ENCODE data around the gene EIF5A2. TPM values are rescaled to one million over a fixed set of nuclear protein-coding genes. Genes with fewer than 3 reads are reported as not detected.

EIF5A2 gene
- total and polyA plus RNA-seq, 2 donors (not counting 1 experiment from before 2014, with no cell fraction given): 1.7 to 4.1 TPM

- ATAC-seq (ENCODE audit: low read depth) (no peak), DNase-seq (no peak)
- no peak overlapping the region for H3K27ac Mint-ChIP-seq
- CTCF ChIA-PET: no interaction called here
- Histone ChIP-seq H3K9ac (ENCODE audit: low read length) (no peak overlapping the region), H3K4me2 (replicated peaks; ENCODE audit: low read depth, low read length, poor library complexity, severe bottlenecking) (no peak overlapping the region), H3K27ac (ENCODE audit: low read length in 2 of 2) (no peak overlapping the region), H3K79me2 (ENCODE audit: control insufficient read depth, insufficient read depth, low read length) (no peaks in the 10 kb centered on the region), H2AFZ (ENCODE audit: insufficient read depth, low read depth, low read length, poor library complexity, severe bottlenecking) (no peak overlapping the region), H3K27me3 (replicated peaks in 1 of 4; ENCODE audit: control extremely low read depth in 1 of 4, control insufficient read depth in 3 of 4, insufficient read depth in 4 of 4, low read length in 3 of 4) (peaks cover 0 to 3% (median 0%) of the 10 kb centered on the region in 4 experiments), H3K4me1 (ENCODE audit: control insufficient read depth in 2 of 2, insufficient read depth in 2 of 2, low read length in 2 of 2) (no peaks in the 10 kb centered on the region), H3K4me3 (ENCODE audit: control extremely low read depth in 1 of 5, extremely low read depth in 1 of 5, insufficient read depth in 1 of 5, low read depth in 2 of 5, low read length in 4 of 5) (no peak overlapping the region), H4K20me1 (ENCODE audit: control insufficient read depth, insufficient read depth, low read length, poor library complexity, severe bottlenecking) (no peaks in the 10 kb centered on the region), H3K9me3 (ENCODE audit: control extremely low read depth in 1 of 3, control insufficient read depth in 2 of 3, insufficient read depth in 1 of 3, low read length in 2 of 3) (peaks cover 0 to 9% (median 0%) of the 10 kb centered on the region in 3 donors), H3K36me3 (replicated peaks in 1 of 2; ENCODE audit: control extremely low read depth in 1 of 2, control insufficient read depth in 1 of 2, extremely low read depth in 1 of 2, insufficient read depth in 2 of 2, low read length in 1 of 2) (no peaks in the 10 kb centered on the region)
- TF ChIP-seq CTCF (IDR thresholded peaks at IDR 0.05): no peak
- no peak for TF ChIP-seq EZH2 (IDR thresholded peaks at IDR 0.05; ENCODE audit: borderline replicate concordance, insufficient read depth, low read depth, low read length, poor library complexity, severe bottlenecking)
- H3K4me3 Mint-ChIP-seq: no peak overlapping the region
- H3K27me3 Mint-ChIP-seq: peaks cover 24% of the 10 kb centered on the region
- intact Hi-C loops (cut with micrococcal nuclease): no loop called here
- H3K9me3 Mint-ChIP-seq (ENCODE audit: insufficient read depth): no peaks in the 10 kb centered on the region
- 88% methylated on average over 1 of the region's 2 CpGs for WGBS (ENCODE audit: insufficient coverage)
- POLR2A ChIA-PET: no interaction called here
- H3K4me1 Mint-ChIP-seq: no peaks in the 10 kb centered on the region
Measured at GRCh38 chr3:170949211-170949610, 40.8 kb upstream of the EIF5A2 start.

- no peak for DNase-seq
- no peak for ATAC-seq (ENCODE audit: low read depth)
Measured at GRCh38 chr3:170947018-170947769, 38.8 kb upstream of the EIF5A2 start.

More at GRCh38 chr3:170947018-170947769, 38.8 kb upstream of the EIF5A2 start:
- no peaks in the 10 kb centered on the region for H3K4me1 Mint-ChIP-seq
- Histone ChIP-seq H3K4me1 (ENCODE audit: control insufficient read depth in 2 of 2, insufficient read depth in 2 of 2, low read length in 2 of 2) (no peaks in the 10 kb centered on the region), H3K27me3 (replicated peaks in 1 of 4; ENCODE audit: control extremely low read depth in 1 of 4, control insufficient read depth in 3 of 4, insufficient read depth in 4 of 4, low read length in 3 of 4) (peaks cover 0 to 3% (median 0%) of the 10 kb centered on the region in 4 experiments), H3K79me2 (ENCODE audit: control insufficient read depth, insufficient read depth, low read length) (no peaks in the 10 kb centered on the region), H2AFZ (ENCODE audit: insufficient read depth, low read depth, low read length, poor library complexity, severe bottlenecking) (no peak overlapping the region), H3K9ac (ENCODE audit: low read length) (no peak overlapping the region), H3K9me3 (ENCODE audit: control extremely low read depth in 1 of 3, control insufficient read depth in 2 of 3, insufficient read depth in 1 of 3, low read length in 2 of 3) (peaks cover 0 to 13% (median 0%) of the 10 kb centered on the region in 3 donors), H3K36me3 (replicated peaks in 1 of 2; ENCODE audit: control extremely low read depth in 1 of 2, control insufficient read depth in 1 of 2, extremely low read depth in 1 of 2, insufficient read depth in 2 of 2, low read length in 1 of 2) (no peaks in the 10 kb centered on the region), H3K4me3 (ENCODE audit: control extremely low read depth in 1 of 5, extremely low read depth in 1 of 5, insufficient read depth in 1 of 5, low read depth in 2 of 5, low read length in 4 of 5) (no peak overlapping the region), H4K20me1 (ENCODE audit: control insufficient read depth, insufficient read depth, low read length, poor library complexity, severe bottlenecking) (no peaks in the 10 kb centered on the region), H3K27ac (ENCODE audit: low read length in 2 of 2) (no peak overlapping the region), H3K4me2 (replicated peaks; ENCODE audit: low read depth, low read length, poor library complexity, severe bottlenecking) (no peak overlapping the region)
- ChIA-PET CTCF (no interaction called here), POLR2A (no interaction called here)
- TF ChIP-seq EZH2 (IDR thresholded peaks at IDR 0.05; ENCODE audit: borderline replicate concordance, insufficient read depth, low read depth, low read length, poor library complexity, severe bottlenecking) (no peak), CTCF (IDR thresholded peaks at IDR 0.05) (no peak)
- no peaks in the 10 kb centered on the region for H3K9me3 Mint-ChIP-seq (ENCODE audit: insufficient read depth)
- H3K27me3 Mint-ChIP-seq: peaks cover 27% of the 10 kb centered on the region
- 95% methylated on average over 23 of the region's 25 CpGs for WGBS (ENCODE audit: insufficient coverage)
- H3K27ac Mint-ChIP-seq: no peak overlapping the region
- no peak overlapping the region for H3K4me3 Mint-ChIP-seq
- intact Hi-C loops (cut with micrococcal nuclease): no loop called here
